SK-N-SH treated with all-trans-retinoic acid at 6 μM for 48 hours (cell line): ENCODE data around the gene CAMTA2.

Experiments
- ARNTL ChIP-seq: fragments of 450-650 bp; formaldehyde crosslinking; IDR thresholded peaks from 2 replicates; pipeline ENCODE4 v1.5.0; 2020; ENCODE audit warnings: low read depth, mild to moderate bottlenecking, moderate library complexity, borderline replicate concordance
- BACH2 ChIP-seq: fragments of 250-450 bp; sonication (Bioruptor Pico); IDR thresholded peaks from 2 replicates; pipeline ENCODE4 v1.9.0; 2021; ENCODE audit warnings: mild to moderate bottlenecking, borderline replicate concordance
- ESRRG ChIP-seq: fragments of 250-450 bp; sonication (Bioruptor Pico); IDR thresholded peaks from 2 replicates; pipeline ENCODE4 v1.6.1; 2021; ENCODE audit warnings: mild to moderate bottlenecking
- RARB ChIP-seq: fragments of 250-450 bp; sonication (Bioruptor Pico); IDR thresholded peaks from 2 replicates; pipeline ENCODE4 v1.8.0; 2021; ENCODE audit warnings: mild to moderate bottlenecking, moderate library complexity
- SNAI2 ChIP-seq: fragments of 250-450 bp; sonication (Bioruptor Pico); IDR thresholded peaks from 2 replicates; pipeline ENCODE4 v1.5.0; 2020; ENCODE audit warnings: mild to moderate bottlenecking, moderate library complexity
- TCF4 ChIP-seq: fragments of 250-450 bp; sonication (Bioruptor Pico); IDR thresholded peaks from 2 replicates; pipeline ENCODE4 v1.8.0; 2021; ENCODE audit warnings: mild to moderate bottlenecking, moderate library complexity, borderline replicate concordance
- ZC3H10 ChIP-seq: fragments of 250-450 bp; sonication (Bioruptor Pico); IDR thresholded peaks from 2 replicates; pipeline ENCODE4 v1.5.1; 2021; ENCODE audit warnings: mild to moderate bottlenecking, moderate library complexity
- TF ChIP-seq, protein P1 (sequence below): fragments of 250-450 bp; sonication (Bioruptor Pico); IDR thresholded peaks from 2 replicates; pipeline ENCODE4 v1.8.0; 2020; ENCODE audit warnings: mild to moderate bottlenecking, moderate library complexity, borderline replicate concordance
- TF ChIP-seq, protein P2 (sequence below): fragments of 250-450 bp; sonication (Bioruptor Pico); IDR thresholded peaks from 2 replicates; pipeline ENCODE4 v1.5.0; 2020; ENCODE audit warnings: mild to moderate bottlenecking, moderate library complexity

DNA sequence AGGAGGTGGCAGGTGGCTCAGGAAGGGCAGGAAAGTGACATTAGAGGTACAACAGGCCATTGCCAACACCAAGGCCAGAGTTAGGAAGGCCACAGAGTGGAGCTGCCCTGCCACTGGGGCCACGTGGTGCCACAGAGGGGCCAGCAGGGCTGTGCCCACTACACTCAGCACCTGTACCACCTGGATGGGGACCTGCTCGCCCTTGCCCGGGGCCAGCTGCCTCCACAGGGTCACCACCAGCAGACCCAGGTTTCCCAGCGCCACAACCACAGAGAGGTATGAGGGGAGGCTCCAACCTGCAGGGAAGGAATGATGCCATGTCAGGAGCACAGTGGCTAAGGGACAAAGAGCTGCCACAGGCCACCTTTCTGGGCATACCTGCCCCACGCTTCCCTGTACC is 46.6 kb upstream of the CAMTA2 start:
- TF ChIP-seq, protein P1, sequence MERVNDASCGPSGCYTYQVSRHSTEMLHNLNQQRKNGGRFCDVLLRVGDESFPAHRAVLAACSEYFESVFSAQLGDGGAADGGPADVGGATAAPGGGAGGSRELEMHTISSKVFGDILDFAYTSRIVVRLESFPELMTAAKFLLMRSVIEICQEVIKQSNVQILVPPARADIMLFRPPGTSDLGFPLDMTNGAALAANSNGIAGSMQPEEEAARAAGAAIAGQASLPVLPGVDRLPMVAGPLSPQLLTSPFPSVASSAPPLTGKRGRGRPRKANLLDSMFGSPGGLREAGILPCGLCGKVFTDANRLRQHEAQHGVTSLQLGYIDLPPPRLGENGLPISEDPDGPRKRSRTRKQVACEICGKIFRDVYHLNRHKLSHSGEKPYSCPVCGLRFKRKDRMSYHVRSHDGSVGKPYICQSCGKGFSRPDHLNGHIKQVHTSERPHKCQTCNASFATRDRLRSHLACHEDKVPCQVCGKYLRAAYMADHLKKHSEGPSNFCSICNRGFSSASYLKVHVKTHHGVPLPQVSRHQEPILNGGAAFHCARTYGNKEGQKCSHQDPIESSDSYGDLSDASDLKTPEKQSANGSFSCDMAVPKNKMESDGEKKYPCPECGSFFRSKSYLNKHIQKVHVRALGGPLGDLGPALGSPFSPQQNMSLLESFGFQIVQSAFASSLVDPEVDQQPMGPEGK = no peak
- TF ChIP-seq SNAI2 (CRISPR knock-in tag) = no peak
- no peak for TF ChIP-seq ARNTL (CRISPR knock-in tag)
- TF ChIP-seq RARB (CRISPR knock-in tag) = no peak
- TF ChIP-seq TCF4 (CRISPR knock-in tag) = no peak
- TF ChIP-seq ZC3H10 (CRISPR knock-in tag) = no peak
- TF ChIP-seq, protein P2, sequence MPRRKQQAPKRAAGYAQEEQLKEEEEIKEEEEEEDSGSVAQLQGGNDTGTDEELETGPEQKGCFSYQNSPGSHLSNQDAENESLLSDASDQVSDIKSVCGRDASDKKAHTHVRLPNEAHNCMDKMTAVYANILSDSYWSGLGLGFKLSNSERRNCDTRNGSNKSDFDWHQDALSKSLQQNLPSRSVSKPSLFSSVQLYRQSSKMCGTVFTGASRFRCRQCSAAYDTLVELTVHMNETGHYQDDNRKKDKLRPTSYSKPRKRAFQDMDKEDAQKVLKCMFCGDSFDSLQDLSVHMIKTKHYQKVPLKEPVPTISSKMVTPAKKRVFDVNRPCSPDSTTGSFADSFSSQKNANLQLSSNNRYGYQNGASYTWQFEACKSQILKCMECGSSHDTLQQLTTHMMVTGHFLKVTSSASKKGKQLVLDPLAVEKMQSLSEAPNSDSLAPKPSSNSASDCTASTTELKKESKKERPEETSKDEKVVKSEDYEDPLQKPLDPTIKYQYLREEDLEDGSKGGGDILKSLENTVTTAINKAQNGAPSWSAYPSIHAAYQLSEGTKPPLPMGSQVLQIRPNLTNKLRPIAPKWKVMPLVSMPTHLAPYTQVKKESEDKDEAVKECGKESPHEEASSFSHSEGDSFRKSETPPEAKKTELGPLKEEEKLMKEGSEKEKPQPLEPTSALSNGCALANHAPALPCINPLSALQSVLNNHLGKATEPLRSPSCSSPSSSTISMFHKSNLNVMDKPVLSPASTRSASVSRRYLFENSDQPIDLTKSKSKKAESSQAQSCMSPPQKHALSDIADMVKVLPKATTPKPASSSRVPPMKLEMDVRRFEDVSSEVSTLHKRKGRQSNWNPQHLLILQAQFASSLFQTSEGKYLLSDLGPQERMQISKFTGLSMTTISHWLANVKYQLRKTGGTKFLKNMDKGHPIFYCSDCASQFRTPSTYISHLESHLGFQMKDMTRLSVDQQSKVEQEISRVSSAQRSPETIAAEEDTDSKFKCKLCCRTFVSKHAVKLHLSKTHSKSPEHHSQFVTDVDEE = no peak
- TF ChIP-seq BACH2 = no peak
- TF ChIP-seq ESRRG (CRISPR knock-in tag) = no peak
